ENCODE measurements around the gene TACC2.
"Not testable (repeated sequence)": the region's sequence is repeated elsewhere in the genome, so short reads cannot be mapped to it uniquely, and the experiment has no call there.

TACC2 gene

GRCh38 chr10:122191936-122192541 is 203.1 kb downstream of the TACC2 start:
- DNase-seq (ENCODE audit: low read depth), result no peak

DNA sequence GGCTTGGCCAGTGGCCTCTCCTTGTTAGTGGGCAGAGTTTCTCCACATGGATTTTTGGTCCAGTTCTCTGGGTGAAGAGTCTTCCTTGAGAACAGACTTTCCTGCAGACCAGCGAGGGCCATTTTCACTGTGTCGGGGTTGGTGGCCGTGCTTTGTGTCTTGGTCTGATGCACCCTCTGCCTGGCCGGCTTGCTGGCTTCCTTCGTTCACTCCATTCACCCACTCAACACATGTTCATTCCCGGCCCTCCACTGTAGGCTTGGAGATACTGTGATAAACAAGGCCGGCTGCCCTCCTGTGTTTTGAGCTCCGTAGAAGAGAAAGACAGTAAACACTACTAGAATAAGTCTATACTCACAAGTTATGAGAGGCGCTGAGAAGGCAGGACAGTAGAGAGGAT is 205.3 kb downstream of the TACC2 start:
- DNase-seq (ENCODE audit: low read depth), result no peak

DNA sequence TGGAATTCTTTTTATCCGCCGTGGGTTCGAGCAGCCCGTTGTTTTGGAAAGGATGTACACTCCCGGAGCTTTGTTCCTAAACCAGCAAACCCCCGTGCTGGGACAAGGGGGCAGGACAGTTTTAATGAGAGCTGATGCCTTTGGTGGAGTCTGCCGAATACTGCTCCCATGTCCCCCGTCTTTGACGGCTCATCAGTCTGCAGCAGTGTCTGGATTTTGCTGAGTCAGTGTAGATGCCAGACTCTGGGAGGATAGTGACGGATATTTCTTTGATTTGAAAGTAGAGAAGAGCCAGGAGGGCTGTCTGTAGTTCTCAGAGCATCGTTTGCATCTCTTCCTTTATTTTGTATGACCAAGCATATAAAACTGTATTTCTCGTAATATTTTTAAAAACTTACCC is 207.3 kb downstream of the TACC2 start:
- DNase-seq (ENCODE audit: low read depth), result no peak

- DNase-seq (ENCODE audit: low read depth), result no peak
Observed at GRCh38 chr10:122197611-122198222, 208.8 kb downstream of the TACC2 start.

GRCh38 chr10:122198631-122199030 is 209.7 kb downstream of the TACC2 start:
- DNase-seq (ENCODE audit: low read depth), result no peak

- no peak for DNase-seq (ENCODE audit: low read depth)
Observed at GRCh38 chr10:122199070-122199469, 210.1 kb downstream of the TACC2 start.

DNA sequence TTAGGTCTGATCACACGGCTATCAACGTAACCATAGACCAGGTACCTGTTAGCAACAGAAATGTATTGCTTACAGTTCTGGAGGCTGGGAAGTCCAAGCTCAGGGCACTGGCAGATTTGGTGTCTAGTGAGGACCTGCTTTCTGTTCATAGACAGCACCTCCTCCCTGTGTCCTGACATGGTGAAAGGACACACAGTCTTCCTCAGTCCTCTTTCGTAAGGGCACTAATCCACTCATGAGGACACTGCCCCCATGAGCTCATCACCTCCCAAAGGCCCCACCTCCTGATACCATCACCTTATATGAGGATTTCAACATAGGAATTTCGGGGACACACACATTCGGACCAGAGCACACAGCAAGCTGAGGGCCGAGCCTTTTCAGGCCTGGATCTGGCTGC is 210.7 kb downstream of the TACC2 start:
- DNase-seq (ENCODE audit: low read depth), result no peak

- DNase-seq (ENCODE audit: low read depth), result no peak
Observed at GRCh38 chr10:122201401-122201800, 212.4 kb downstream of the TACC2 start.

GRCh38 chr10:122203180-122203579 is 214.2 kb downstream of the TACC2 start:
- DNase-seq (ENCODE audit: low read depth), result not testable (repeated sequence)

DNA sequence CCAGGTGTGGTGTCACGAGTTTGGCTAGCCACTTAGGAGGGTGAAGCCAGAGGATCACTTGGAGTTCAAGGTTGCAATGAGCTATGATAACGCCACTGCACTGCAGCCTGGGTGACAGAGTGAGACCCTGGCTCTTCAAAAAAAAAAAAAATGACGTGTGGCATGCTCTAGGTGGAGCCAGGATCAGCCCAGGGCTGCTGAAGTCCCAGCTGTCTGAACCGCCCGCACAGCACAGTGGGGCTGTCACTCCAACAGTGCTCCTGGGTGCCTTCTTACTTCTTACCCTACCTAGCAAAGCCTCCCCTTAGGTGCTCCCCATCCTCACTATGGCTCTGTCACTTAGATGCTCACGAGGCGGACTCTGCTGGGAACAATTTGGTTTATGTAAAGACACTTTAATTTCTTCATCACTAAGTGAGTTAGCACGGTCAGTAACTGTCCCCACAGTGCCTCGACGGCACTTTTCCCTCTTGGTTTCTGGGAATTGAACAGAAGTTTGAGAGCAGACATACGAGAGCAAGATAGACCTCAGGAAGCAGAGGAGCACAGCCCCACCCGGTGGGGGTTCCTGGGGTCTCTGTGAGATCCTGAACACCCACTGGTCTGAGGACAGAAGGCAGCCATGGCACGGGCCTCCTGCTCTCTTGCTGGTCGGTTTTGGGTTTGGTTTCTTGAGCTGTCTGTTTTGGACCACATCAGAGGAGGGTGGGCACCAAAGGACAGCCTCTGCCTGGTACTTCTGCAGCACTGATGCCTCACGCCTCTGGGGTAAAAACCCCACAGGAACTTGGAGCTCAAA is 215.9 kb downstream of the TACC2 start:
- DNase-seq (ENCODE audit: low read depth), result no peak

DNA sequence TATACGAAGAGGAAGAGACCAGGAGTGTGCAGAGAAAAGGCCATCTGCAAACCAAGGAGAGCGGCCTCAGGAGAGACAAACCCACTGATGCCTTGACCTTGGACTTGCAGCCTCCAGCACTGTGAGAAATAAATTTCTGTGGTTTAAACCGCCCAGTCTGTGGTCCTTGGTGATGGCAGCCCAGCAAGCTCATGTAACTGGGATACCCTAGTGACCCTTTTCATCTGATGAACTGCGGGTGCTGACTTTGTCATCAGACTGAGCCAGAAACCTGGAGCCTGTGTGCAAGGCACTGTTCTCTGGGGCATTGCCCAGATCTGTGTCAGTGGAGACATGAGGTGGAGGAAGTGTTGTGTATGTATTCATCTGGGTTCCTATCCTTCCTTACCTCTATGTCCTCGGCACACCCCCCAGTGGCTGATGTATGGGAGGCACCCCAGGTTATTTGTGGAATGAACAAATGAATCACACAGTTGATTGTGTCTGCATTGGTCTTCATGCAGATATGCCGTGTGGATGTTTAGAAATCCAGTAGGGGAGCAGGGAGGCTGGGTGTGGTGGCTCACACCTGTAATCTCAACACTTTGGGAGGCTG is 217.6 kb downstream of the TACC2 start:
- DNase-seq (ENCODE audit: low read depth), result no peak

GRCh38 chr10:122207163-122207562 is 218.2 kb downstream of the TACC2 start:
- no peak for DNase-seq (ENCODE audit: low read depth)

DNA sequence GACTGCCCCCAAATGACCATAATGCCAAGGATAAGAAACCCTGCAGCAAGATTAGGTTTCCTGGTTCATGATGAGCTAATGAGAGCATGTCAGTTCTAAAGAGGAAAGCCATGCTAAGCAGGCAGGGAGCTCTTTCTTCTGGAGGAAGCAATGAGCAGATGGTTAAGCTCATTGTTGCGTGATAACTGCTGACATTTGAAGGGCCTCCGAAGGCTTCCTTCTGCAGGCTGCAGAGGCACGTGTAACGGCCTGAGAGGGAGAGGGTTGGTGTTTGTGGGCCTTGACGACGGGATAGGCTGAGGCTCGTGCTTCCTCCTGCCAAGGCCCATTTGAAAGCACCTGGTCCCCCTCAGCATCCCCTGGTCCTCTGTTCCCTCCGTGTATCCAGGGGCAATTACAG is 218.6 kb downstream of the TACC2 start:
- no peak for DNase-seq (ENCODE audit: low read depth)

GRCh38 chr10:122208571-122209430 is 219.8 kb downstream of the TACC2 start:
- DNase-seq (ENCODE audit: low read depth), result no peak

DNA sequence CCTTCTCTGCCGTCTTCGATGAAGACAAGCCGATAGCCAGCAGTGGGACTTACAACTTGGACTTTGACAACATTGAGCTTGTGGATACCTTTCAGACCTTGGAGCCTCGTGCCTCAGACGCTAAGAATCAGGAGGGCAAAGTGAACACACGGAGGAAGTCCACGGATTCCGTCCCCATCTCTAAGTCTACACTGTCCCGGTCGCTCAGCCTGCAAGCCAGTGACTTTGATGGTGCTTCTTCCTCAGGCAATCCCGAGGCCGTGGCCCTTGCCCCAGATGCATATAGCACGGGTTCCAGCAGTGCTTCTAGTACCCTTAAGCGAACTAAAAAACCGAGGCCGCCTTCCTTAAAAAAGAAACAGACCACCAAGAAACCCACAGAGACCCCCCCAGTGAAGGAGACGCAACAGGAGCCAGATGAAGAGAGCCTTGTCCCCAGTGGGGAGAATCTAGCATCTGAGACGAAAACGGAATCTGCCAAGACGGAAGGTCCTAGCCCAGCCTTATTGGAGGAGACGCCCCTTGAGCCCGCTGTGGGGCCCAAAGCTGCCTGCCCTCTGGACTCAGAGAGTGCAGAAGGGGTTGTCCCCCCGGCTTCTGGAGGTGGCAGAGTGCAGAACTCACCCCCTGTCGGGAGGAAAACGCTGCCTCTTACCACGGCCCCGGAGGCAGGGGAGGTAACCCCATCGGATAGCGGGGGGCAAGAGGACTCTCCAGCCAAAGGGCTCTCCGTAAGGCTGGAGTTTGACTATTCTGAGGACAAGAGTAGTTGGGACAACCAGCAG is 221.7 kb downstream of the TACC2 start:
- DNase-seq (ENCODE audit: low read depth), result no peak

- DNase-seq (ENCODE audit: low read depth), result no peak
Observed at GRCh38 chr10:122213364-122213763, 224.4 kb downstream of the TACC2 start.

- DNase-seq (ENCODE audit: low read depth), result no peak
Observed at GRCh38 chr10:122213766-122214165, 224.8 kb downstream of the TACC2 start.

GRCh38 chr10:122216047-122216446 is 227.1 kb downstream of the TACC2 start:
- no peak for DNase-seq (ENCODE audit: low read depth)

GRCh38 chr10:122219340-122219739 is 230.4 kb downstream of the TACC2 start:
- no peak for DNase-seq (ENCODE audit: low read depth)

GRCh38 chr10:122220736-122221135 is 231.8 kb downstream of the TACC2 start:
- DNase-seq (ENCODE audit: low read depth), result no peak

- DNase-seq (ENCODE audit: low read depth), result no peak
Observed at GRCh38 chr10:122221958-122222357, 233.0 kb downstream of the TACC2 start.

Data from CMK (cell line).